NCI-H146 treated with DMSO at 0.1 percent for 48 hours (cell line): ENCODE data around the gene ENO2.

Source experiments
- DNase-seq: peaks from one replicate; lab custom pipeline; 2025; ENCODE audit not compliant: unreplicated experiment; lab: John Stamatoyannopoulos, UW

ENO2 gene

GRCh38 chr12:6959805-6960592 lies 45.6 kb downstream of the ENO2 start:
- no peak for DNase-seq

DNA sequence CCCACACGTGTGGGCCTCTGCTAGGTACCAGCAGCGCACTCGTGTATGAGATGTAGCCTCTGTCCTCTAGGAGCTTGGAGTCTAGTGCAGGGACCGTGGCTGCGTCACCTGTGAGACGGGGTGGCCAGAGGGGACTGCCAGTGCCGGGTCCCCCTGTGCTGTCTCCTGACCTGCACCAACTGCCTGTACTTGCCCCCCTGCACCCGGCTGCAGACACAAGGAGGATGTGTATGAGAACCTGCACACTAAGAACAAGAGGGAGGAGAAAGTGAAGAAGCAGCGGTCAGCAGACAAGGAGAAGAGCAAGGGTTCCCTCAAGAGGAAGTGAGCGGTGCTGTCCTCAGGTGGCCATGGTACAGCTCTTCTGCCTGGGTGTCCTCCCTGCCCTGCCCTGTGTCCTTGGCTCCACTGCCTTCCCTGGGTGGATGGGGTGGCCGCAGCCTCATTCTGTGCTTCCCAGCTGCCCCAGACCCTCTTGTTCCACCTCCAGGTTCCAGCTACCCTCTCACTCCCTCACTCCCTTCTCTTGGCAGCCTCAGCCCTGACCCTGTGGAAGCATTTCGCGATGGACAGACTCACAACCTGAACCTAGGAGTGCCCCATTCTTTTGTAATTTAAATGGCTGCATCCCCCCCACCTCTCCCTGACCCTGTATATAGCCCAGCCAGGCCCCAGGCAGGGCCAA lies 46.4 kb downstream of the ENO2 start:
- peak; percentile 57 for DNase-seq

GRCh38 chr12:6961278-6961694 lies 46.9 kb downstream of the ENO2 start:
- peak; percentile 72 for DNase-seq

- no peak for DNase-seq
Measured at GRCh38 chr12:6961695-6962284, 47.4 kb downstream of the ENO2 start.

GRCh38 chr12:6962285-6963015 lies 48.1 kb downstream of the ENO2 start:
- DNase-seq: peak; percentile 100

- peak; percentile 98 for DNase-seq
Measured at GRCh38 chr12:6963016-6963731, 48.8 kb downstream of the ENO2 start.

GRCh38 chr12:6963791-6964413 lies 49.5 kb downstream of the ENO2 start:
- DNase-seq: peak; percentile 77

DNA sequence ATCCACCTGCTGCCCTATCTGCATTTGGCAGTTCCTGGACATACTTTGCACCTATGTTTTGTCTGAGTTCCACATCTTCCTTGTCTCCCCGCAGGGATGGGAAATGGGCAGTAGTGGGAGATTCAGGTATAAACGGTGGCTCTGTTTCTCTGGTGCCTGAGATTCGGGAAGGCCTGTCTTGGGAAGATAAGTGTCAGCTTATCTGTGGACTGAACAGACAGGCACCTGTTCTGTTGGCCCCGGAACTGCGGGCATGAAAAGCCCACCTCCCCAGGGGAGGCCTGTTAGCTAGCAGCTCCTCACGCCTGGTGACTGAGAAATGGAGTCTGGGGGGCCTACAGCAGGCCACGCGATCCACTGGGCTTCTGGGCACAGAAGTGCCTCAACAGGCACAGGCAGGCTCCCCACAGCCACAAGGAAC lies 50.2 kb downstream of the ENO2 start:
- no peak for DNase-seq

DNA sequence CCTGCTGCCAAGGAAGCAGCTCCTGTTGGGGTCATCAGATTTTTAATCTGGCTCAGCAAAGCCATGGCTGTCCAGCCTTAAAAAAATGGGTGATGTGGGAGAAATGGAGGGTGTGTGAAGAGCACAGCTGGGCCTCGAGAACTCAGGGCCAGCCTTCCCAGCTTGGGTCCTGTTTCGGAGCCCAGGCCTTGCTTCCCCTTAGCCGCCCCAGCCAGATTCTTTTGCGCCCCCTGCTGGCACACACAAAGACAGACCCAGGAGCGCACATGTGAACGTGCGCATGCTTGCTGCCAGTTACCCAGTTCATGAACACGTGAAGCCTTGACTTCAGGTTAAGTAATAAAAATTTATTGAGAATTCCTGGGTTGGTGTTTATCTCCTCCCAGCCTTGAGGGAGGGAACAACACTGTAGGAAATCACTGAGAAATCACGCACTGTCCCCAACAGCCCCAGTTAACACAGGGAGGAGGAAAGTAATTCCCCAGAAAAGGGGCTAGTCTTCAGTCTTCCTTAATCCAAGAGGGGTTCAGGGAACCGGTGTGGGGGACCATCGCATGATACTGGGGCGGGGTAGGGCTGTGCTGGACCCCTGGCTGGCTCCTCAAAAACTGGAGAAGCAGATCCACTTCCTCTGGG lies 50.8 kb downstream of the ENO2 start:
- DNase-seq: peak; percentile 93

DNA sequence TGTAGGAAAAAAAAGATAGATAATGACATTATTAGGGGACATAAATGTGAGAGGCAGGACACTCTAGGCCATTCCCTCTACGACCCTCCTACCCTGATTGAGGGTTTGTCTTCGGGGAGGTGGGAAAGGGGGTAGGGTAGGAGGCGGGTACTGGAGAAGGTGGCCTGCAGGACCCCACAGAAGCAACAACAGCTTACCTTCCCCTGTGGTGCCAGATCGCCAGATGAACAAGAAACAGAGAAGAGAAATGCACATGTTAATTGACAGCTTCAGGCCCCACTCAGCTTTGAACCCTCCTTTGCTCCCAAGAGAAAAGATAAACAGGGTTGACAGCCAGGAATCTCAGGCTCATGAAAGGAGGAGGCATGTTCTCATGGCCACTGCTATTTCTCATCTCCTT lies 51.3 kb downstream of the ENO2 start:
- no peak for DNase-seq

- no peak for DNase-seq
Measured at GRCh38 chr12:6966351-6966750, 52.0 kb downstream of the ENO2 start.

- DNase-seq: no peak
Measured at GRCh38 chr12:6967651-6968100, 53.3 kb downstream of the ENO2 start.

- no peak for DNase-seq
Measured at GRCh38 chr12:6968426-6968825, 54.0 kb downstream of the ENO2 start.

GRCh38 chr12:6970096-6970527 lies 55.7 kb downstream of the ENO2 start:
- DNase-seq: no peak
